NCI-H446 (cell line): ENCODE data around the gene GFOD2.

Source experiments
- DNase-seq, 2 experiments: peaks; one replicate each; lab custom pipeline; 2025; lab: John Stamatoyannopoulos, UW

Gene GFOD2

DNA sequence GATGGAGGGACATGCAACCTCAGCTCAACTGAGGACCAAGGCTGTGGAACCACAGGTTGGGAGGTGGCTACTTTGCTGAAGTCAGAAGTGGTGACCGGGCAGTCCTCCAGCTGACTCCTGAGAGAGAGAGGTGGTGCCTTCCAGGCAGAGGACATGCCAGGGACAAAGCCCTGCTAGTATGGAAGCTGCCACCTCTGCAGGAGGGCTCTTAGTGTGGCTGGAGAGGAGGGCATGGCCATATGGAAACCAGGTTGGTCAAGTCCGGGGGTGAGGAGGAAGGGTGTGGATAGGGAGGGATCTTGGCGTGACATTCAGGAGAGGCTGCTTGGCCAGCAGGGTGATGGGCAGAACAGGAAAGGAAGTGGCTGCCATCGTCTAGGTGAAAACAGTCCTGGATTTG lies 46.8 kb downstream of the GFOD2 start:
- no peak for DNase-seq

DNA sequence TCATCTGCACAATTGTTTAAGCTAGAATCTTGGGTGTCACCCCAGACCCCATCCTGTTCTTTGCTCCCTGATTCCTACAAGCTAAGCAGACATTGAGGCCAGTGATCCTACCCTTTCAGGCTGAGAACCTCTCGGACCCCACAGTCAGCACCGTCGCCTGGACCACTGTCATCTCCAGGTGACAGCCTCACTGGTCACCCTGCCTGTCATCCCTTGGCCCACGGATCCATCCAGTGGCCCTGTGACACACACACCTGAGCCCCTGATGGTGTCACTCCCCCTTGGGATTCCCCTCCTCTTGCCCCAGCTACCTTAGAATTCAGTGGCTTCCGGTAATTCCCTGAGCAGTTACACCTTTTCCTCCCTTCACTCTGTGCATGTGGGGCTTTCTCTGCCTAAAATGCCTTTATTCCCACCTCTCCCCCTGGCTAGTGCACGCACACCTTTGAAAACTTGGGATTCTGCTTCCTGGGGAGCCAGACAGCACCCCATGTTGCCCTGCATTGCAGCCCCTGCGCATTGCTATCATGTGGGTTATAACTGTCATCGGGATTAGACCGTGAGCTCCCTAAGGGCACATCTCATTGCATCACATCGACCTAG lies 49.5 kb downstream of the GFOD2 start:
- no peak for DNase-seq

DNA sequence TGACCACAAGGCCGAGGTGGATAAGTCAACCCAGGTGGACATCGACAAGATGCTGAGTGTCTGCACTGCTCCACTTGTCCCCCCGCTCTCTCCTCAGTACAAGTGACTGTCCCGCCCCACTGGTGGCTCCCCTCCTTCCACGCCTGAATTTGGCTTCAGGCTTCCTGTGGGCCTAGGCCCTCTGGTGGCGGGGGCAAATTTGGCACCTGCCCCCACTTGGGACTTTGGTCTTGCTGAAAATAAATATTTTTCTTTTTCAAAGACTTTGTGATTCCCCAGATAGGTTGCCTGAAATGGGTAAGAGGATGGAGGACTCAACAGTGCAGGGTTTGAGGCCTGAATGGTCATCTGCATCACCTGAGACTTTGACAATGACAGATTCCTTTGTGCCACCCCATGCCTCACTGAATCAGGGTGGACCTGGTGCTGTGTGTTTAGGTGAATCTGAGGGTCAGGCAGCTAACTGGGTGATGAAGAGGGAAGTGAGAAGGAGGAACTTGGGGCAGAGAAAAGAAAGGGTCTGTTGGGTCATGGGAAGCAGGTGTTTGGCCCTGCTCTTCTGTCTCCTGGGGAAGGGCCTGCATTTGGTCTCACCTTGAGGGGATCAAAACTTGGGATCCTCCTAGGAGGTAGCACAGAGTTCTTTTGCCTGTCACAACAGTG lies 50.5 kb downstream of the GFOD2 start:
- DNase-seq: no peak

DNA sequence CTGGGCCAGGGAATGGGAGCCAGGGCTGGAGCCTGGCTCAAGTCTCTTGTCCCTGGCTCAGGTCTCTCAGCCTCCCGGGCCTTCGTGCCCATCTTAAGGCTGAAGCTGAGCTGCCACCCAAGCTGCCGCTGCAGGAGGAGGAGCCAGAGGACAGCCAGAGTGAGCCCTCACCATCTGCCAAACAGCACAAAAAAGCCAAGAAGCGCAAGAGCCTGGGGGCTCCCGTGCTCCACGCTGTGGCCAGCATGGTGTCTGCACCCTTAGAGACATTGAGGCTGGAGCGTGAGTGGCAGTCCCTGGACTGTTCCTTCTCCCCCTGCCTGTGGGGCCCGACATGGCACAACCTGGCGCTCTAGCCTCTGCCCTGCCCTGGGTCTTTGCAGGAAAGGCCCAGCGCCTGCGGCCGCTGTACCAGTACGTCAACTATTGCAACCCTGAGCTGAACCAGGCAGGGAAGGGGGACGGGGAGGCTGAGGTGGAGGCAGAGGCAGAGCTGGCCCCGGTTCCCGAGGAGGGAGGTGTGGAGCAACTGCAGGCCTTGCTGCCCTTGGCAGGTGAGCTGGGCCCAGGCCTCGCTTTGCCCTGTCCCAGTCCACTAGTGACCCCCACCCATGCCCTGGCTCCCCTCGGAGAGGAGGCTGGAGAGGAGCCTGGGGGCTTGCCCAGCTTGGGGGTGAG lies 51.2 kb downstream of the GFOD2 start:
- DNase-seq: peak; percentile 51 to 93

DNA sequence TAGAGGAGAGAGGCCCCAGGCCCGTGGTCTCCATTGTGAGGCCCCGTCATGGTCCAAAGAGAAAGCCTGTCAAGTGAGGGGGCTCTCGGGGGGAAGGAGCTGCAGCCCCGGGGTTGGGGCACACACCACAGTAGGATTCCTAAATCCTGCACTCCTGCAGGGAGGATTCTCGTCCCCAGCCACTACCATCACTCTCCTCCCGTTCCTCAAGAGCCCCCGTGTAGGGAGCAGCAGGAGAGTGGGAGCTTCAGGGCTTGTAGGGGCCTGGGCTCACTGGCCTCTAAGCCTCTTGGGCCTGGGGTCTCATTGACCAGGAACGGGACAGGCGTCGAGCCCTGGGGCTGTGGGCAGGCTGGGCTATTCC lies 51.7 kb downstream of the GFOD2 start:
- DNase-seq: no peak

DNA sequence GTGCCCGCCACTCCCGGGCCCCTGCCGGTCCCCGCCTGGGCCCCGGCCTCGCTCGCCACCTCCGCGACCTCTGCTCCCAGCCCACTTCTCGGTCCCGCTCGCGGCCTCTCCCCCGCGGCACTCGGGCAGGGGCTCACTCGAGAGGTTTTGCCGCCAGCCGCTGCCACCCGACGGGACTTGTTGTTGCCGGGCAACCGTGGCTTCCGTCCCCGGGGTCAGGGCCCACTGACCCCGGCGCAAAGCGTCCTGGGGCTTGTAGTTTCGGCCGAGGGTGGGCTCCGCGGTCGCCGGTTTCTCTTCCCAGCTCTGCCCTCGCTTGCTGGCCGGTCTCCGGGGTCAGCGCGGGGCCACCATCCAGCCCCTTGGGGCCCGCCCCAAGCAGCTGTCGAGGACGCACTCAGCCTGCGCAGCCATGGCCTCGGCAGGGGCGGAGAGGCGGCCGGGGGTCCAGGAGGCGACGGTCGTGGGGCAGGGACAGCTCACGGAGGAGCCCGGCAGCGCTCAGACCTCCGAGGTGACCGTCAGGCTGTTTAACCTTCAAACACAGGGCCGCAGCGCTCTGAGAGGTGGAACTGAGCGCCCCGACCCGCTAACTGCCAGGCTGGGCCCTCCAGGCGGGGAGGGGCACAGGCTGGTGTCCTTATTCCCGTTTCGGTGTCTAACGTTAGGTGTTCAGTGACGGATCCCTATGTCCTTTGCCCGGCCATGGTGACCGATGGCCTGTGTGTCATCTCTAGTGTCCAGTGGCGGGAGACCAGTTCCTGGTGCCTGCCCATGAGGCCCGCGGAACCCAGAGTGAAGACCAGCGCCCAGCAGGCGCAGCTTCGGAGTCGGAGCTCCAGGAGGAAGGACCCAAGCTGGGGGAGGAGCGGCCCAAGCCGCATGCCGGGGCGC lies 52.3 kb downstream of the GFOD2 start, which contains the start of the genes C16orf86 and ENKD1:
C16orf86 (plus strand) TSS at position 256 of the 894 bp plus-strand sequence; CDS start at position 413, 157 bp downstream.
ENKD1 (minus strand) TSS at position 192 of the 894 bp plus-strand sequence. CDS start 308 bp downstream, outside the sequence.
- DNase-seq: peak in 1 of 2 experiments; percentile 71

DNA sequence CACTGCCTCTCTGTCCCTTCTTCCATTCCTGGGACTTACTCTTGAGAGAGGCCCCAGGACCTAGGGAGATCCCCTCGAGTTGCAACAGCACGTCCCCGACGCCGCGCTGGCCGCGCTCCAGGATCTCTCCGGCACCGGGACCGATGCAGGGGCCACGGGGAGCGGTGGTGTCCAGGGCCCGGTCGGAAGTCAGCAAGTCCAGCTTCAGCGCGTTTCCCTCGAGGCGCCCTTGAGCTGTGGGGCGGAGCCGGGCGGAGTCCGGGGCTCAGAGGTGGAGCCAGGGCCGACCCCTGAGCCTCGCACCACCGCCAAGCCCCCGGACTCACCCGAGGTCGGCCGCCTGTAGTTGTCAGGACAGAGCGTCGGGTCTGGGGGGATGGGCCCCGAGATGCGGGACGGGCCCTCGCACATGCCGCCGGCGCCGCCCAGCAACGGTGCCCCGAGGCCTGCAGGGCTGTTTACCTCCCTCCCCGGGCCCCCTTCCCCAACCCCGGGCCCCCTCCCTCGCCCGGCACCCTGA lies 53.0 kb downstream of the GFOD2 start:
- no peak for DNase-seq

DNA sequence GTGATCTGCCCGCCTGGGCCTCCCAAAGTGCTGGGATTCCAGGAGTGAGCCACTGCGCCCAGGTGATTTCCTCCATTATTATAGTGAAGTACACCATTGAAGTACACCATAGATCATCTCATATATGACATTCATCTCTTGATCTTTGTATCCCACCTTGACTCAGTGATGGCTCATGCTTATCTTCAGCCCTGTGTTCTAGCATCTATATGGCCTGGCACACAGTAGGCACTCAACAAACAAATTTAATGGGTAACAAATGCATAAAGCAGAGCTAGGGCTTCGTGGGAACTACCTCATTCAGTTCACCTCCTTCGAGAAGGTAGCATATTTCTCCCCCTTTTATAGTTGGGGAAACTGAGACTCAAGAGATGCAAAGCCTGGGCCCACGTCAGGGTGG lies 53.5 kb downstream of the GFOD2 start:
- DNase-seq: no peak

DNA sequence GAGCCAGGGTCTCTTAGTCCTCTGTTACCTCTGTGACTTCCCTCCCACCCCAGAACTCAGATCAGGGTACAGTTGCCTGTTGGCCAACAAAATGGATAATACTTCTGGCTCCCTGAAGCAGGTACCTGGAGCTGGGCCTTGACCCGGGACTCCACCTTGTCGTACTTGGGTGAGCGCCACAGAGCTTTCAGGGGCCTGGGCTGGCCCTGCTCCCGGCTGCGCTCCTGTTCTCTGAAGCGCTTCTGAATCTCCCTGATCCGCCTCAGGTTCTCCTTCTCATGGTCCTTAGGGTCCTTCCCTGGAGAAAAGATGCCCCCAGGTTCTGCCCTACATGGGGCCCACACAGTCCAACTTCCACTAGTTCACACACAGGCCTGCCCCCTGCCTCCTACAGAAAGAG lies 54.2 kb downstream of the GFOD2 start:
- DNase-seq: no peak

DNA sequence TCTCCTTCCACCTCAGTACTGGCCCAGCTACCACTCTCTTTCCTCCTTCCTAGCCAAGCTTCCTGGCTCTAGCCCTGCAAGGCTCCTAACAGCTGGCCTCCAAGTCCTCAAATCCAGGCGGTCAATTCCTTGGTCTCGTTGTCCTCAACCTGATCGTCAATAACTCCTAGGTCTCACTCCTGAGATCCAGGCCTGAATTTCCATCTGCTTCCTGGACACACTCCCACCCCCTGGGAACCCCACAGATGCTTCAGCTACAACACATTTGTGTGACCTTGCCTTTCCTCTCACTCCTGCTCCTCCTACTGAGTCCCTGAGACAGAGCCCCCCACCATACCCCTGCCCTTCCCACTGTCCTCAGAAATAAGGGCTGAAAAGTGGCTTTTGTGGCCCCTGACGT lies 54.9 kb downstream of the GFOD2 start:
- DNase-seq: no peak

DNA sequence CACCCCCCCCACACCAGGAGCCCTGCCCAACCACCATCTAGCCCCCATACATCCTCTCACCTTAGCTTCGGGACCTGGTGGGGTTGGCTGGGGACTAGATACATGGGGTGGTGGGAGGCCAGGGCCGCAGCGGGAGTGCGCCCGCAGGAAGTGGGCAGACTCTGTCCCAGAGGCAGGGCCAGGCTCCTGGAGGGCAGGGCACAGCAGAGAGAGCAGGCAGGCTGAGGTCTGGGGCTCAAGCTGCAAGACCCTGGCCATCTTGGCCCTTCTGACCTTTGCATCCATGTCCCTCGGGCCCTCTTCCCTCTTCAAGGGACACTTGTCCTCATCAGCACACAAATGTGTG lies 55.3 kb downstream of the GFOD2 start:
- no peak for DNase-seq

DNA sequence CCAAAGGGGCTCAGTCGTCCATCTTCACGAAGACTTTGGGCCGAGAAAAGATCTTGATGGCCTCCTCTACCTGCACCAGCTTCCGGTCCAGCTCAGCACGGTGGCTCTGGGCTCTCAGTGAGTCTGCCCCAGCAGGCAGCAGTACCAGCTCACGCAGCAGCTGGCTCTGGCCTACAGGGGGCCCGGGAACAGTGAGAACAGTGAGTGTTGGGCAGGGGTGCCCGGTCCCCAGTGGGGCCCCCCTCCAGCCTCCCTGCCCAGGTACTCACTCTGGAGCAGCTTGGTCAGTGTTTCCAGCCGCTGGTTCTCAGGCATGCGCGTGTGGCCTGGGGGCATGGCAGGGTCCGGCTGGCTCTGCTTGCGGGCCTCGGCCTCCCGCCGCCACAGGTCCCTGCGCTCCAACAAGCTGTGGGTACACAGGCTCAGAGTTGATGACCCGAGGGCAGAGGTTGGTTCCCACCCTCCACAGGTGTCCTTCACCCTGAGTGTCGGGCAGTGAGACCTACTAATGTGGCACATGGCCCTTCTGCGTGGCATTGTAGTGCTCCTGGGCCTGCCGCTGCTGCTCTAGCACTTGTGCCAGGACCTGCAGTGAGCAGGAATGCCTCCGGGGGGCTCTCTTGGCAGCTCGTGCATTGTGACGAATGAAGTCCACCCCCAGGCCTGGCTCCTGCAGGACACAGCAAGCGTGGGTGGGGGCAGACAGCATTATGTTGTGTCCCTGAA lies 55.8 kb downstream of the GFOD2 start:
- no peak for DNase-seq

DNA sequence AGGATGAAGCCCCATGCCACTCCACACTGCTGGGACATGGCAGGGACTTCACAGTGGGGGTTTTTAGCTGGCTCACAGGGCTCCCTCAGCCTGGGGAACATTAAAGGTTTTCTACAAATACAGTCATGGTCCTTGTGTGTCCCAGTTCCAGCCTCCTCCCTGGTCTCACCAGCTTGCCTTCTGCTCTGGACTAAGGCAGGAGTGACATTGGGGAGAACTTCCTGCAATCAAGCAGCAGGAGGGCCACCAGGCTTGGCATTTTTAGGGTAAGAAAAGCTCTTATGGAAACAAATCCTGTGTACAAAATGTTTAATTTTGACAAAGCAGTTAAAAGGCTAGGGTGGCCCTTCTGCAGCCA lies 56.5 kb downstream of the GFOD2 start:
- no peak for DNase-seq

DNA sequence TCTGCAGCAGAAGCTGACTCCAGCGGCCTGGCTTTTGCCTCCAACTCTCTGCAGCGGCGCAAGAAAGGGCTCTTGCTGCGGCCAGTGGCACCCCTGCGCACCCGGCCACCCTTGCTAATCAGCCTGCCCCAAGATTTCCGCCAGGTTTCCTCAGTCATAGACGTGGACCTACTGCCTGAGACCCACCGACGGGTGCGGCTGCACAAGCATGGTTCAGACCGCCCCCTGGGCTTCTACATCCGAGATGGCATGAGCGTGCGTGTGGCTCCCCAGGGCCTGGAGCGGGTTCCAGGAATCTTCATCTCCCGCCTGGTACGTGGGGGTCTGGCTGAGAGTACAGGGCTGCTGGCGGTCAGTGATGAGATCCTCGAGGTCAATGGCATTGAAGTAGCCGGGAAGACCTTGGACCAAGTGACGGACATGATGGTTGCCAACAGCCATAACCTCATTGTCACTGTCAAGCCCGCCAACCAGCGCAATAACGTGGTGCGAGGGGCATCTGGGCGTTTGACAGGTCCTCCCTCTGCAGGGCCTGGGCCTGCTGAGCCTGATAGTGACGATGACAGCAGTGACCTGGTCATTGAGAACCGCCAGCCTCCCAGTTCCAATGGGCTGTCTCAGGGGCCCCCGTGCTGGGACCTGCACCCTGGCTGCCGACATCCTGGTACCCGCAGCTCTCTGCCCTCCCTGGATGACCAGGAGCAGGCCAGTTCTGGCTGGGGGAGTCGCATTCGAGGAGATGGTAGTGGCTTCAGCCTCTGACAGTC lies 57.0 kb downstream of the GFOD2 start:
- no peak for DNase-seq

DNA sequence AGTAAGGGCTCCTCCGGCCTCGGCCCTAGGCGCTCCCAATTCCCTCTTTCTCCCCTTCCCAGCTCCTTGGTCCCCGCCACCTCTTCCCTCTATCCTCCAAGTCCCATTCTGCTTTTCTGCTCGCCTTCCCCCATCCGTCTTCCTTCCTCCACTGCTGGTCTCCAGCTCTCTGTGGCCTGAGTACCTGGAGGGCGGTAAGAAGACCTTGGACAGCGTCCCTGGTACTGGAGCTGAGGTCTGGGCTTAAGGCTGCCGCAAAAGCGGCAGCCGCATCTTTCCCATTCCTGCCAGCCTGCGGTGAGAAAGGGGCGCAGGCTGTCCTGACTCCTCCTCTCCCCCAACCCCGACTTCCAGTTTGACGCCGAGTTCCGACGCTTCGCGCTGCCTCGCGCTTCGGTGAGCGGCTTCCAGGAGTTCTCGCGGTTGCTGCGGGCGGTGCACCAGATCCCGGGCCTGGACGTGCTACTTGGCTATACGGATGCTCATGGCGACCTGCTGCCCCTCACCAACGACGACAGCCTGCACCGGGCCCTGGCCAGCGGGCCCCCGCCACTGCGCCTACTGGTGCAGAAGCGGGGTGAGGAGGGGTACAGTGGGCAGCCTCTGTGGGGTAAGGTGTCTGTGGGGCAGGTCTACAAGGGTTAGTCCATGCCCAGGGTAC lies 57.9 kb downstream of the GFOD2 start:
- no peak for DNase-seq

DNA sequence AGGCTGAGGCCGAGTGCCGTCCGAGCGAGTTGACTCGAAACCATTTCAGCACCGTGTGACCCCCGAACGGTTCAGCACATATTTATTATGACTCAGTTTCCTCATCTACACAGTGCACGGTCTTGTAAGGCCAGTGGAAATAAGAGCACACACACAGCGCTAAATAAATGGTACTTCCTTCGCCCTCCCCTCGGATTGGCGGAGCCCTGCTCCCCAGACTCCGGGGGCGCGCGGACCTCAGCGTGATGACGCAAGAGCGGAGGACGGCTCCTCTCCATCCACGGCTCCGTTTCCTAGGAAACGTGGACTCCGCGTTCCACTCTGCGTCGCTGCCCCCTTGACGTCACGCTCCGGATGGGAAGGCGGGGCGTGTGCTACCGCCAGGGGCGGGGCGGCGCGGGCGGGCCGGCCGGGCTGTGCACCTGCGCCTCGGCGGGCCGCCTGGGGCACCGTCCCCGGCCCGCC lies 58.5 kb downstream of the GFOD2 start, which contains the start of gene PARD6A:
PARD6A (plus strand) TSS at position 397 of the 465 bp plus-strand sequence. CDS start 79 bp downstream, outside the sequence.
- DNase-seq: peak; percentile 86 to 96

DNA sequence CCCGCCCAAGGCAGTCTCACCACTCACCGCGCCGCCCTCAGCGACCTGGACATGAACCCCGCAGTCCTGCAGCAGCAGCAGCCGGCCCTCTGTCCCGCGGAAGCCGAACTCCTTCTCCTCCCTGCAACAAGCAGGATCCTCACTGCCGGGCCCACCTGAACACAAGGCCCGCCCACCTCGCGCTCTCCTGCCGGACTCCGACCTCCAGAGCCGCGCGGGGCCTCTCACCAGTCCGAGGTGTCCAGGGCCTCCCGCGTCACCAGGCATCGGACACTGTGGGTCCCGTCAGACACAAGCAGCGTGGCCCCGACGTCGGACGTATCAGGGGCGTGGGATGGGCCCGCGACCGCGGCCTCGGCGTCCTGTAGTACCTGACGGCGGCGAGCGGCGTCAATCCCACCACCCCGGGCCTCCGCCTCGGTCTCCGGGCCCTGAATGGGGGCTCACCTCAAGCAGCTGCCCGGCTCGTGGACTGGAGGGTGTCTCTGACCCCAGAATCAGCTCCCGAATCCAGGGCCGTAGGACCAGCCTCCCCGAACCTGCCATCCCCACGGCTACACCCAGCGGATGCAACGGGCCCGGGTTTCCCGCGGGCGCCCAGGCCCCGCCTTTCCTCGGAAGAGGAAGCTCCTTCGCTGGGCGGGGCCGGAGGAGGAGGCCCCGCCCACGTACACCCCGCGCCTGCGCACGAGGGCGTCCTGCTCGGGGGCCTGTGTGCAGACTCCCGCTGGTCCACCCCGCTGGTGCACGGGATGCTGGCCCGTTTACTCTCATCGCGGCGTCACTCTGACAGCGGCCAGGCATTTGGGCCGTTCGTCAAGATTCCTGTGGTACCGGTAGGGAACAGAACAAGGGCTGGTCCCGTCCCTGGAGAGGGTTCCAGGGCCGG lies 59.2 kb downstream of the GFOD2 start, which contains the start of gene ACD:
ACD (minus strand) TSS at position 586 of the 889 bp plus-strand sequence; CDS start at position 546, 40 bp downstream.
- peak; percentile 55 to 91 for DNase-seq

DNA sequence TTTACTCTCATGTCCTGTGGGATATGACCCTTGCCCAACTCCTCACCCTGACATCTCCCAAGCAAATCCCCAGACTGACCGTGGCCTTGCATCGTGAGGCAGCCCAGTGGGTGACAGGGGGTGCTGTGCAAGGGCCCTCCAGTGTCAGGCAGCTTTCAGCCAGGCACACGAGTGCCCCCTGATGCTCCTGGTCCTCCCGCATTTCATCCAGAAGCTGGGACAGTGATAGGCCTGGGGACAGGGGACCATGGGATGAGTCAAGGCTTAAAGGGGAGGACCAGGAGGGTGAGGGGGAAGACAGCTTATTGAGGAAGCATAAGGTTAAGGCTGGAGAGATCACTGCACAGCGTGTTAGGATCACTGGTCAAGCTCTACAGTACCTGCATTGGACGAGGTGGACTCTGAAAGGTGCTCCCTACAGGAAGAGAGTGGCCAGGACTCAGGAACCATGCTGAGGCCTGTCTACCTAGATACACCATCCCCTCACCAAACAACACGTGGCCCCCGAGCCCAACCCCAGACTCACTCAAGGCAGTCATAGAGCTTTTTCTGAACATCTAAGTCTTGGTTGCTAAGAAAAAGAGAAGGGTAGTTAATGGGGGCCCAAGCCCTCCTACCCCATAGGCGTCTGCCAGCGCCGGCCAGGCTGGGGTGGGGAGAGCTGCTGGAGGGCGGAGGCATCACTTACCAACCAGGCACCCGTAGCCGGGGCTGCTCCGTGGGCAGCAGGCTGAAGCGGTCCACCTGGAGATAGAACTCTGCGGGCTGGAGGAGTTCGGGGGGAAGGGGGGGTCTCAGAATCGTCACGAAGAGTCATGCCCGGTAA lies 60.1 kb downstream of the GFOD2 start:
- DNase-seq: no peak
